Mammary epithelial cell (primary cell): ENCODE data around the gene HOXC5.

ENCODE experiments used
- EZH2 ChIP-seq: IDR thresholded peaks from 2 replicates; pipeline ENCODE4 v1.6.1; 2012; ENCODE audit warnings: low read length, inconsistent platforms, borderline replicate concordance
- TF ChIP-seq, protein P1 (sequence below), 2 donors: IDR thresholded peaks in 1 of 2; conservative IDR thresholded peaks in 1 of 2; 2 replicates each; pipeline ENCODE4 v1.5.1; 2011 to 2012; ENCODE audit warnings: inconsistent platforms in 2 of 2, low read length in 2 of 2, mild to moderate bottlenecking in 2 of 2, control low read depth in 1 of 2, low read depth in 1 of 2; ENCODE audit not compliant: insufficient read depth in 1 of 2; ENCODE audit errors: extremely low read depth in 1 of 2

DNA sequence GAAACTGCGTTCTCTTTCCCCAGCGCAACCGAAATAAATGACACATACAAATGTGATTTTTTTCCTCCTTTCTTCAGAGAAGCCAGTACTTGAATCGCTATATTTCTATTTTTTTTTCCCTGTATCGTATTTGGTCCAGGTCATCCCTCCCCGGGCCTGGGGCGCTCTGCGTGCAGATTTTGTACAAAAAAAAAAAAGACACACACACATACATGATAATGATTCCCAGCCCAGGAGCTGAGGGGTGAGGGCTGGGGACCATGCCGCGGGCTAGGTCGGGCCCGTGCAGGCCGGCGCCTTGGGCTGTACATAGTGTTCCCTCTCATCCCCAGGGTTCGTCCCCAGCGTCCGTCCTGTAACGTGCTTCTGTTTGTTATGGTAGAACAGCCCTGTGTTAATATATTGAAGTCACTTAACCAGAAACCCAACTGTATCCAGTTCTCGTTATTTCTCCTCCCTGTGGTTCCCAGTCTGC lies 29.9 kb upstream of the HOXC5 start:
- no peak for TF ChIP-seq EZH2
- TF ChIP-seq, protein P1, sequence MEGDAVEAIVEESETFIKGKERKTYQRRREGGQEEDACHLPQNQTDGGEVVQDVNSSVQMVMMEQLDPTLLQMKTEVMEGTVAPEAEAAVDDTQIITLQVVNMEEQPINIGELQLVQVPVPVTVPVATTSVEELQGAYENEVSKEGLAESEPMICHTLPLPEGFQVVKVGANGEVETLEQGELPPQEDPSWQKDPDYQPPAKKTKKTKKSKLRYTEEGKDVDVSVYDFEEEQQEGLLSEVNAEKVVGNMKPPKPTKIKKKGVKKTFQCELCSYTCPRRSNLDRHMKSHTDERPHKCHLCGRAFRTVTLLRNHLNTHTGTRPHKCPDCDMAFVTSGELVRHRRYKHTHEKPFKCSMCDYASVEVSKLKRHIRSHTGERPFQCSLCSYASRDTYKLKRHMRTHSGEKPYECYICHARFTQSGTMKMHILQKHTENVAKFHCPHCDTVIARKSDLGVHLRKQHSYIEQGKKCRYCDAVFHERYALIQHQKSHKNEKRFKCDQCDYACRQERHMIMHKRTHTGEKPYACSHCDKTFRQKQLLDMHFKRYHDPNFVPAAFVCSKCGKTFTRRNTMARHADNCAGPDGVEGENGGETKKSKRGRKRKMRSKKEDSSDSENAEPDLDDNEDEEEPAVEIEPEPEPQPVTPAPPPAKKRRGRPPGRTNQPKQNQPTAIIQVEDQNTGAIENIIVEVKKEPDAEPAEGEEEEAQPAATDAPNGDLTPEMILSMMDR (conservative IDR thresholded peaks at IDR 0.05 in 1 of 2, IDR thresholded peaks at IDR 0.05 in 1 of 2; ENCODE audit: extremely low read depth in 1 of 2, insufficient read depth in 1 of 2, low read depth in 1 of 2, low read length in 2 of 2), result no peak
